ENCODE data around the gene ATP1A3.
"Not testable (repeated sequence)": the region's sequence is repeated elsewhere in the genome, so short reads cannot be mapped to it uniquely, and the experiment has no call there.

The ATP1A3 gene

DNA sequence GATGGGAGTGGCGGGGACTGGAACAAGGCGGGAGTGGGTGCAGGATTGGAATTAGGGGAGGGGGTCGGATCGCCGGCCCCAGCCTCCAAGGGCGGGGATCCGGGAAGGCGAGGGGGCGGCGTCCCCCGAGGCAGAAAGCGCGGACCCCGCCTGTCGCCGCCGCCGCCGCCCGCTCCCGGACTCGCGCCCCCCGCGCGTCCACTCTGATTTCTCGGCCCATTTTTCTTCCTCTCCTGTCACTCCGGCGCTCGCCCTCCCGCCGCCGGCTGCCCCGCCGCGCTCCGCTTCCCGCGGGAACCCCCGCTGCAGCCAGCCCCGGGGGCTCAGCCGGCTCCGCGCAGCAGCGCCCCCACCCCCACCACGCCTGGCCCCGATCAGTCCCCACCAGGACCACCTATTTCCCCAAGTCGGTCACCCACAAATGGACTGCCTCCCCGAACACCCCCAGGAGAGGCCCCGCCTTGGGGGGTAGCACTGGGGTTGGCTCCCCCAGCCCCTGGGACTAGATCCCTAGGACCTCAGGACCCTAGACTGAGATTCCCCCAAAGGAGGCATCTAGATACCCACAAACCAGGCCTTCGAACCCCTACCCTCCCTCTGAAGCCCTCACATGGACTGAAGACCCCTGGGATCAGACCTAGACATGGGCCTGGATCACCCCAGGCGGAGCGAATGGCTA lies 53.2 kb downstream of the ATP1A3 start:
- Histone ChIP-seq H3K4me3 (ENCODE audit: low read length in 2 of 2) (peak overlapping the region in 1 of 2 donors; percentile 54), H3K4me1 (ENCODE audit: control insufficient read depth, insufficient read depth, low read length) (peaks cover 9% of the 10 kb centered on the region), H3K9me3 (ENCODE audit: control insufficient read depth in 2 of 2, low read length in 2 of 2) (peaks cover 0 to 2% of the 10 kb centered on the region in 2 donors), H3K27ac (ENCODE audit: low read length) (no peak overlapping the region), H3K27me3 (ENCODE audit: control insufficient read depth in 1 of 2, insufficient read depth in 2 of 2, low read length in 2 of 2) (peaks cover 29 to 41% of the 10 kb centered on the region in 2 donors), H3K36me3 (ENCODE audit: control insufficient read depth in 2 of 2, insufficient read depth in 2 of 2, low read length in 2 of 2) (no peaks in the 10 kb centered on the region), H3K9ac (ENCODE audit: low read length in 2 of 2) (no peak overlapping the region)

DNA sequence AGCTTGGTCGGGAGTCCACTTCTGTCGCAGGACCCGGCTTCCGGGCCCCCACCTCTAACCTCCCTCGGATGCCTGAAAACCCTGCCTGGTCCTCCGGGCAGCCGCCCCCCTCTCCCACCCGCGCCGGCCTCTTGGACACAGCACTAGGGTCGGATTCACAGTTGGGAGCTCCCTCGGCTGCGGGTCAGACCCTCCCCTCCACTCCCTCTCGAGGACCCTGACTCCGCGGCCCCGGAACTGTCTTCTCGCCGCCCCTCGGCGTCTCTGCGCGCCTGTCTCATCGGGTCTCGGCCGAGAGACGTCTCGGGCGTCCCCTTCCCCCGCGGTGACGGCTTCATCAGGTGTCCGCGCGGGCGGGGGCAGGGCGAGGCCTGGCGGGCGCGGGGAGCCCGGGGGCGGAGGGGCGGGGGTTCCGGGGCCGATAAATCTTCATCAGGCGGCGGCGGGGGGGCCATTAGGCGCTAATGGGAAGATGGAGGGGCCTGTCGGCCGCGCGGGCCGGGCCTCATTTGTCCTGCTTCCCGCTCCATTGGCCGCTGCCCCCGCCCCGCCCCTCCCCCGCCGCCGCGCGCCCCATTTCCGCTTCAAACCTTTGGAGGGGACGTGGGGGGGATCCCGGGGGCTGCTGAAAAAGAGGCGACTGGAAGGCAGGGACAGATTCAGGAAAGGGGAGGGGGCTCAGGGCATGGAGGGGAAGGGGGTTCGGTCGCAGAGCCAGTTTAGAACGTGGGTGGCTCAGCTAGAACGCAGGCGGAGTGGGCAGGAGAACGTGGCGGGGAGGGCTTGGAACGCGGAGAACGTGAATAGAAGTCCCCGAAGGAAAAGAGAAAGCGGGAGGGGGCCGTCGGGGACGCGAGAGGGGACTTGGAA lies 53.9 kb downstream of the ATP1A3 start:
- Histone ChIP-seq H3K27ac (ENCODE audit: low read length) (no peak overlapping the region), H3K4me3 (ENCODE audit: low read length in 2 of 2) (peak overlapping the region in 1 of 2 donors; percentile 54), H3K4me1 (ENCODE audit: control insufficient read depth, insufficient read depth, low read length) (peaks cover 9% of the 10 kb centered on the region), H3K27me3 (ENCODE audit: control insufficient read depth in 1 of 2, insufficient read depth in 2 of 2, low read length in 2 of 2) (peaks cover 34 to 40% of the 10 kb centered on the region in 2 donors), H3K9me3 (ENCODE audit: control insufficient read depth in 2 of 2, low read length in 2 of 2) (peaks cover 0 to 2% of the 10 kb centered on the region in 2 donors), H3K9ac (ENCODE audit: low read length in 2 of 2) (no peak overlapping the region), H3K36me3 (ENCODE audit: control insufficient read depth in 2 of 2, insufficient read depth in 2 of 2, low read length in 2 of 2) (no peaks in the 10 kb centered on the region)

DNA sequence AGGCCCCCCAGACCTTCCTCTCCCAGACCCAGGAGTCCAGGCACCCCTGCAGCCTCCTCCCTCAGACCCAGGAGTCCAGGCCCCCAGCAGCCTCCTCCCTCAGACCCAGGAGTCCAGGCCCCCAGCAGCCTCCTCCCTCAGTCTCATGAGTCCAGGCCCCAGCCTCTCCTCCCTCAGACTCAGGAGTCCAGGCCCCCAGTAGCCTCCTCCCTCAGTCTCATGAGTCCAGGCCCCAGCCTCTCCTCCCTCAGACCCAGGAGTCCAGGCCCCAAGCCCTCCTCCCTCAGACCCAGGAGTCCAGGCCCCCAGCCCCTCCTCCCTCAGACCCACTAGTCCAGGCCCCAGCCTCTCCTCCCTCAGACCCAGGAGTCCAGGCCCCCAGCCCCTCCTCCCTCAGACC lies 54.8 kb downstream of the ATP1A3 start:
- H3K9ac ChIP-seq (ENCODE audit: low read length in 2 of 2); H3K36me3 ChIP-seq (ENCODE audit: control insufficient read depth in 2 of 2, insufficient read depth in 2 of 2, low read length in 2 of 2); H3K9me3 ChIP-seq (ENCODE audit: control insufficient read depth in 2 of 2, low read length in 2 of 2); H3K27ac ChIP-seq (ENCODE audit: low read length); H3K4me3 ChIP-seq (ENCODE audit: low read length in 2 of 2); H3K4me1 ChIP-seq (ENCODE audit: control insufficient read depth, insufficient read depth, low read length): not testable (repeated sequence)
- peaks cover 39 to 45% of the 10 kb centered on the region in 2 donors for H3K27me3 ChIP-seq (ENCODE audit: control insufficient read depth in 1 of 2, insufficient read depth in 2 of 2, low read length in 2 of 2)

DNA sequence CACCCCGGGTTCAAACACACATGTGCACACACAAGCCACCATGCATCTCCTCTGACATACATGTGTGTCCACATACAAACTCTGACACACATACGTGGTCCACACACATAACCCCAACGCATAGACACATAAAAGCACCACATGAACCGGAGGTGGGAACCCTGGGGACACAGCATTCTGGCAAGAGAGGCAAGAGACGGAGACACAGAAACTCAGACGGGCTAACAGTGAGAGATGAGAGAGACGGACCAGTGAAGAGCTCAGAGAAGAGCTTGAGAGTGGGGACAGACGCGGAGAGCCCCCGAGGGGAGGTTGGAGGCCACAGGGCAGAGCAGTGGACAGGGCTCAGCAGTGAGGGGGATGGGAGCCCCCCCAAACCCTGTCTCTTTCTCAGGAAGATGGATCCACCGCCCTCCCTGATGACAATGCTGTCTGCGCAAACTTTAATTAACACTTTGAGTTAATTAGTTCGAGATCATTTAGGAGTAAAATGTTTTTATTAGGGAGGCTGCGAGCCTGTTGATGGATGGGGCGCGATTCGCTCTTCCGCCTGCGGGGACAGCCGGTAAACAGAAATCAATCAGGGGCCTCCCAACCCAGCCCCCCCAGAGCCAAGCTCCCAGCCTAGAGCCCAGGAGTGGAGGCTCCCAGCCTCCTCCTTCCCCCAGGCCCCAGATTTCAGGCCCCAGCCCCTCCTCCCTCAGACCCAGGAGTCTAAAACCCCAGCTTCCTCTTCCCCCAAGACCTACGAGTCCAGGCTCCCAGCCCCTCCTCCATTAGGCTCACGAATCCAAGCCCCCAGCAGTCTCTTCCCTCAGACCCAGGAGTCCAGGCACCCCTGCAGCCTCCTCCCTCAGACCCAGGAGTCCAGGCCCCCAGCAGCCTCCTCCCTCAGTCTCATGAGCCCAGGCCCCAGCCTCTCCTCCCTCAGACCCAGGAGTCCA lies 56.2 kb downstream of the ATP1A3 start:
- Histone ChIP-seq H3K9me3 (ENCODE audit: control insufficient read depth in 2 of 2, low read length in 2 of 2) (peaks cover 0 to 2% of the 10 kb centered on the region in 2 donors), H3K27me3 (ENCODE audit: control insufficient read depth in 1 of 2, insufficient read depth in 2 of 2, low read length in 2 of 2) (peaks cover 47 to 53% of the 10 kb centered on the region in 2 donors), H3K9ac (ENCODE audit: low read length in 2 of 2) (no peak overlapping the region), H3K4me3 (ENCODE audit: low read length in 2 of 2) (no peak overlapping the region), H3K36me3 (ENCODE audit: control insufficient read depth in 2 of 2, insufficient read depth in 2 of 2, low read length in 2 of 2) (no peaks in the 10 kb centered on the region), H3K4me1 (ENCODE audit: control insufficient read depth, insufficient read depth, low read length) (peaks cover 11% of the 10 kb centered on the region), H3K27ac (ENCODE audit: low read length) (no peak overlapping the region)

DNA sequence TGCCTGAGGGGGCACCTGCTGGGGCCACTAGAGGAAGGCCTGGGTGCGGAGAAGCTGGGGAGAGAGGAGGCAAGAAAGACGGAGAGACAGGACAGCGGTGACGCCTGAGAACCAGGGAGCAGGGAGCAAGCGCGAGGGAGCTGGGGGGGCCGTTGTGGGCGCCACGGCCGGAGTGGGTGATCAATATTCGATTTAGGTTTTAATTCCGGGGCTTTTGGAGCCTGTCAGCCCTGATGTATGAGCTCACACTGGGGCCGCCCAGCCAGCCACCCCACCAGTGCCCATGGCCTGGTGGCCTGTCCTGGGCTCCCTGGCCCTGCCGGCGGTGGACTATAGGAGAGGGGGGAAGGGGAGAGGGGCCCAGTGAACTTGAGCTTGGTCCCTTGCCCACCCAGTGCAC lies 57.1 kb downstream of the ATP1A3 start:
- peaks cover 11% of the 10 kb centered on the region for H3K4me1 ChIP-seq (ENCODE audit: control insufficient read depth, insufficient read depth, low read length)
- H3K36me3 ChIP-seq (ENCODE audit: control insufficient read depth in 2 of 2, insufficient read depth in 2 of 2, low read length in 2 of 2), result no peaks in the 10 kb centered on the region
- no peak overlapping the region for H3K9ac ChIP-seq (ENCODE audit: low read length in 2 of 2)
- H3K4me3 ChIP-seq (ENCODE audit: low read length in 2 of 2), result no peak overlapping the region
- H3K9me3 ChIP-seq (ENCODE audit: control insufficient read depth in 2 of 2, low read length in 2 of 2), result no peaks in the 10 kb centered on the region
- peaks cover 51 to 57% of the 10 kb centered on the region in 2 donors for H3K27me3 ChIP-seq (ENCODE audit: control insufficient read depth in 1 of 2, insufficient read depth in 2 of 2, low read length in 2 of 2)
- no peak overlapping the region for H3K27ac ChIP-seq (ENCODE audit: low read length)

DNA sequence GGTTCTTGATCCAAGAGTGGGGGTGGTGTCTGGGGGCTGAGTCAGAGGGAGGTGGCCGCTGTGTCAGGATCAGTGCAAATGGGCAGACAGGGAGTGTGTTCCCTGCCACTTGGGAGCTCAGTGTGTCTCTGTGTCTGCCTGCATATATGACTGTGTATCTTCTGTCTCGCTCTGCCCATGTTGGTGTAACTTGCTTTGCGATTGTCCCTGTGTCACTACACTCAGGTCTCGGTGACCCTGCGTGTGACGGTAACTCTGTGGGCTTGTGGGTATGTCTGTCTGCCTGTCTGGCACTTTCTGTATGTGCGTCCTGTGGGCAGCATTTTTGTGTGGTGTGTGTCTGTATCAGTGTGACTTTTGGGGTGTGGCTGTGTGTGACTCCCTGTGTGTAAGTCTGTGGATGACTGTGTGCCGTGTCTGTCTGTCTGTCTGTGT lies 57.6 kb downstream of the ATP1A3 start:
- H3K9me3 ChIP-seq (ENCODE audit: control insufficient read depth in 2 of 2, low read length in 2 of 2), result no peaks in the 10 kb centered on the region
- H3K27me3 ChIP-seq (ENCODE audit: control insufficient read depth in 1 of 2, insufficient read depth in 2 of 2, low read length in 2 of 2), result peaks cover 51 to 57% of the 10 kb centered on the region in 2 donors
- H3K36me3 ChIP-seq (ENCODE audit: control insufficient read depth in 2 of 2, insufficient read depth in 2 of 2, low read length in 2 of 2), result no peaks in the 10 kb centered on the region
- peaks cover 11% of the 10 kb centered on the region for H3K4me1 ChIP-seq (ENCODE audit: control insufficient read depth, insufficient read depth, low read length)
- no peak overlapping the region for H3K4me3 ChIP-seq (ENCODE audit: low read length in 2 of 2)
- H3K9ac ChIP-seq (ENCODE audit: low read length in 2 of 2), result no peak overlapping the region
- no peak overlapping the region for H3K27ac ChIP-seq (ENCODE audit: low read length)

DNA sequence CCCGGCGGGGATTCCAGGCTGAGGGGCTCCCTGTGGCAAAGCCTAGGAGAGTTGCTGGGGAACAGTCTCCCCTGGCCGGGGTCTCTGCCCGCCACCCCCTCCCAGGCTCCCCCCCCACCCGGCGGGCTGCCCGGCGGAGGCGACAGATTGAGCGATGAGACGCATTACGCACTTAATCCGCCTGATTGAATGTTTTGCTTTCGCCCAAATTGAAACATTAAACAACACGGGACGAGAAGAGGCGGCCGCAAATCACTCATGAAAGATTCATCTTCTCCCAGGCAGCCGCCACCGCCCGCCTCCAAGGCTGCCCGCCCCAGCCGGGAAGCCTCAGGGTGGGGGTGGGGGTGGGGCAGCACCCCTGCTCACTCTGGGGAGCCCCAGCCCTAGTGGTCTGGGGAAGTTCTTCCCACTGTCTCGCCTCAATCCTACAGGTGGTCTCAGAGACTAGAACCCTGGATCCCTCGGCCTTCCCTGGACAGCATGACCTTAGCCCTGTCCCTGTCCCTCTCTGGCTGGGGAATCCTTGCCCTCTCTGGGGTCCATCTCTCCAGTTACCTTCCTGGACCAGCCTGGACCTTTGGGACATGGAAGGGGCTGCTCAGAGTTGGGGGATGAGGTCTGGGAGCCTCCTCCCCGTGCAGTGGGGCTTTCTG lies 58.1 kb downstream of the ATP1A3 start:
- Histone ChIP-seq H3K27me3 (ENCODE audit: control insufficient read depth in 1 of 2, insufficient read depth in 2 of 2, low read length in 2 of 2) (peaks cover 52 to 57% of the 10 kb centered on the region in 2 donors), H3K9me3 (ENCODE audit: control insufficient read depth in 2 of 2, low read length in 2 of 2) (no peaks in the 10 kb centered on the region), H3K4me1 (ENCODE audit: control insufficient read depth, insufficient read depth, low read length) (peaks cover 7% of the 10 kb centered on the region), H3K27ac (ENCODE audit: low read length) (no peak overlapping the region), H3K4me3 (ENCODE audit: low read length in 2 of 2) (no peak overlapping the region), H3K36me3 (ENCODE audit: control insufficient read depth in 2 of 2, insufficient read depth in 2 of 2, low read length in 2 of 2) (no peaks in the 10 kb centered on the region), H3K9ac (ENCODE audit: low read length in 2 of 2) (no peak overlapping the region)

DNA sequence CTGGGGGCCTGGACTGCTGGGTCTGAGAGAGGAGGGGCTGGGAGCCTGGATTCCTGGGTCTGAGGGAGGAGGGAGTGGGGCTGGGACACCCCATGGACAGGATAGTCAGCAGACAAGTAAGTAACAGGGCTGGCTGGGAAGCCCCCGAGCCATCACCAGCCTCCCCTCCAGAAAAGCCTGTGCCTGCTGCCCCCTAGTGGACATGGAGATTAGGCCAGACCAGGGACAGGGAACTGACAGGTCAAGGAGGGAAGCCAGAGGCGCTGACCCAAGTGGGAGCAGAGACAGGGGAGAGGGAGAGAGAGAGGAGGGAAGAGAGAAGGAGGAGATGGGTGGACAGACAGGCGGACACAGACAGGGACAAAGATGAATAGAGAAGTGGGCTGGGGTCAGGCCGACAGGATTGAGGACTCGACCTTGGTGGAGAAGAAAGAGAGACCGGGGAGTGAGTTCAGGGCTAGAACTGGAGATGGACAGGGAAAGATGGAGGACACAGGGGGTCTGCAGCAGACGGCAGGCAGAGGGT lies 59.1 kb downstream of the ATP1A3 start:
- Histone ChIP-seq H3K4me1 (ENCODE audit: control insufficient read depth, insufficient read depth, low read length) (peaks cover 2% of the 10 kb centered on the region), H3K4me3 (ENCODE audit: low read length in 2 of 2) (no peak overlapping the region), H3K27me3 (ENCODE audit: control insufficient read depth in 1 of 2, insufficient read depth in 2 of 2, low read length in 2 of 2) (peaks cover 59% of the 10 kb centered on the region in 2 donors), H3K36me3 (ENCODE audit: control insufficient read depth in 2 of 2, insufficient read depth in 2 of 2, low read length in 2 of 2) (no peaks in the 10 kb centered on the region), H3K9ac (ENCODE audit: low read length in 2 of 2) (no peak overlapping the region), H3K9me3 (ENCODE audit: control insufficient read depth in 2 of 2, low read length in 2 of 2) (no peaks in the 10 kb centered on the region), H3K27ac (ENCODE audit: low read length) (no peak overlapping the region)

DNA sequence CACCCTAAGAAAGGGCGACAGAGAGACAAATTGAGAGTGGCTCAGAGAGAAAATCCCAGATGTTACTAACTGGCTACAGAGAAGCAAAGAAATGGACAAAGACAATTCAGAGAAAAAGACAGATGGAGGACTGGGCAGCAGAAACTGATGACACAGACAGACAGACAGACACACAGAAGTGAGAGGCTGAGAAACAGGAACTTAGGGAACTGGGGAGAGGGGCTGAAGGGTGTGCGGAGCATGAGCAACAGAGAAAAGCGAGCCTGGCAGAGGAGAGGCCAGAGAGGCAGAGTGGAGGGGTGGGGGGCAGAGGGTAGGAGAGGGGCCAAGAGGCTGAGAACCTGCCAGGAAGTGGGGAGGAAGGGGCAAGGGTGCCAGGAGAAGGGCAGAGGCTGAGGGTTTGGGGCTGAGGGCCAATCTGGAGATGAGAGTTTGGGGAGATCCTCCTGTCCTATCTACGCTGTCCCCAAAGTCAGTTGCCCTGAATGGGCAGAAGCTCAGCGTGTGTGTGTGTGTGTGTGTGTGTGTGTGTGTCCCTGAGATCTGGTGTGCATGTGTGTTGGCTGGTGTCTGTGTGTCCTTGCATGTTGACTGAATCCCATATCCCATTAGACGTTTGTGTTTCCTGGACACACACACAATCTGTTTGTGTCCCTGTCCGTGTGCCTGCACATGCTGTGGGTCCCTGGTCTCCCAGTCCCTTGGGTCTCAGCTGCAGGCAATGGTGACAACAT lies 60.2 kb downstream of the ATP1A3 start:
- H3K27ac ChIP-seq (ENCODE audit: low read length), result no peak overlapping the region
- H3K4me1 ChIP-seq (ENCODE audit: control insufficient read depth, insufficient read depth, low read length), result peaks cover 6% of the 10 kb centered on the region
- no peak overlapping the region for H3K9ac ChIP-seq (ENCODE audit: low read length in 2 of 2)
- peaks cover 66 to 68% of the 10 kb centered on the region in 2 donors for H3K27me3 ChIP-seq (ENCODE audit: control insufficient read depth in 1 of 2, insufficient read depth in 2 of 2, low read length in 2 of 2)
- H3K9me3 ChIP-seq (ENCODE audit: control insufficient read depth in 2 of 2, low read length in 2 of 2), result no peaks in the 10 kb centered on the region
- no peak overlapping the region for H3K4me3 ChIP-seq (ENCODE audit: low read length in 2 of 2)
- no peaks in the 10 kb centered on the region for H3K36me3 ChIP-seq (ENCODE audit: control insufficient read depth in 2 of 2, insufficient read depth in 2 of 2, low read length in 2 of 2)
